HL-60 (cell line): ENCODE measurements around the gene EXOC4.

ENCODE experiments used
- DNase-seq, 2 experiments: peaks; one replicate each; pipeline ENCODE4 v3.0.0-alpha.2; 2010 to 2020; ENCODE audit warnings: low read depth in 1 of 2, low spot score in 1 of 2
- H3K27ac ChIP-seq: fragments of 250-450 bp; sonication (Bioruptor Pico); replicated peaks from 2 replicates; pipeline ENCODE4 v1.5.1; 2020; ENCODE audit warnings: mild to moderate bottlenecking, moderate library complexity
- H3K27me3 ChIP-seq: fragments of 250-450 bp; sonication (Bioruptor Pico); 2 replicates; pipeline ENCODE4 v1.5.1; 2021; ENCODE audit warnings: mild to moderate bottlenecking, moderate library complexity; ENCODE audit not compliant: insufficient read depth, poor library complexity, severe bottlenecking
- H3K4me3 ChIP-seq: replicated peaks from 2 replicates; pipeline ENCODE4 v1.5.1; 2011; ENCODE audit warnings: mild to moderate bottlenecking, control low read depth, low read length; ENCODE audit not compliant: insufficient read depth
- GABPA ChIP-seq: IDR thresholded peaks from 2 replicates; pipeline ENCODE4 v1.6.1; 2012; ENCODE audit warnings: low read depth
- POLR2AphosphoS5 ChIP-seq: IDR thresholded peaks from 2 replicates; pipeline ENCODE4 v1.6.1; 2012; ENCODE audit warnings: low read depth
- SPI1 ChIP-seq: IDR thresholded peaks from 2 replicates; pipeline ENCODE4 v1.6.1; 2012; ENCODE audit warnings: low read depth, mild to moderate bottlenecking, borderline replicate concordance
- TF ChIP-seq, protein P1 (sequence below): IDR thresholded peaks from 2 replicates; pipeline ENCODE4 v1.6.1; 2012; ENCODE audit warnings: low read depth; ENCODE audit not compliant: insufficient replicate concordance
- TF ChIP-seq, protein P2 (sequence below): IDR thresholded peaks from one replicate; pipeline ENCODE4 v1.5.1; 2011; ENCODE audit warnings: low read length, control low read depth, inconsistent platforms; ENCODE audit not compliant: insufficient read depth

Gene EXOC4

GRCh38 chr7:133514551-133514950 lies 261.7 kb downstream of the EXOC4 start:
- no peak for DNase-seq
- Histone ChIP-seq H3K4me3 (no peak overlapping the region), H3K27ac (no peak overlapping the region), H3K27me3 (no peaks in the 10 kb centered on the region)
- no peak for TF ChIP-seq POLR2AphosphoS5
- no peak for TF ChIP-seq GABPA
- TF ChIP-seq, protein P1, sequence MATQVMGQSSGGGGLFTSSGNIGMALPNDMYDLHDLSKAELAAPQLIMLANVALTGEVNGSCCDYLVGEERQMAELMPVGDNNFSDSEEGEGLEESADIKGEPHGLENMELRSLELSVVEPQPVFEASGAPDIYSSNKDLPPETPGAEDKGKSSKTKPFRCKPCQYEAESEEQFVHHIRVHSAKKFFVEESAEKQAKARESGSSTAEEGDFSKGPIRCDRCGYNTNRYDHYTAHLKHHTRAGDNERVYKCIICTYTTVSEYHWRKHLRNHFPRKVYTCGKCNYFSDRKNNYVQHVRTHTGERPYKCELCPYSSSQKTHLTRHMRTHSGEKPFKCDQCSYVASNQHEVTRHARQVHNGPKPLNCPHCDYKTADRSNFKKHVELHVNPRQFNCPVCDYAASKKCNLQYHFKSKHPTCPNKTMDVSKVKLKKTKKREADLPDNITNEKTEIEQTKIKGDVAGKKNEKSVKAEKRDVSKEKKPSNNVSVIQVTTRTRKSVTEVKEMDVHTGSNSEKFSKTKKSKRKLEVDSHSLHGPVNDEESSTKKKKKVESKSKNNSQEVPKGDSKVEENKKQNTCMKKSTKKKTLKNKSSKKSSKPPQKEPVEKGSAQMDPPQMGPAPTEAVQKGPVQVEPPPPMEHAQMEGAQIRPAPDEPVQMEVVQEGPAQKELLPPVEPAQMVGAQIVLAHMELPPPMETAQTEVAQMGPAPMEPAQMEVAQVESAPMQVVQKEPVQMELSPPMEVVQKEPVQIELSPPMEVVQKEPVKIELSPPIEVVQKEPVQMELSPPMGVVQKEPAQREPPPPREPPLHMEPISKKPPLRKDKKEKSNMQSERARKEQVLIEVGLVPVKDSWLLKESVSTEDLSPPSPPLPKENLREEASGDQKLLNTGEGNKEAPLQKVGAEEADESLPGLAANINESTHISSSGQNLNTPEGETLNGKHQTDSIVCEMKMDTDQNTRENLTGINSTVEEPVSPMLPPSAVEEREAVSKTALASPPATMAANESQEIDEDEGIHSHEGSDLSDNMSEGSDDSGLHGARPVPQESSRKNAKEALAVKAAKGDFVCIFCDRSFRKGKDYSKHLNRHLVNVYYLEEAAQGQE = no peak
- TF ChIP-seq, protein P2, sequence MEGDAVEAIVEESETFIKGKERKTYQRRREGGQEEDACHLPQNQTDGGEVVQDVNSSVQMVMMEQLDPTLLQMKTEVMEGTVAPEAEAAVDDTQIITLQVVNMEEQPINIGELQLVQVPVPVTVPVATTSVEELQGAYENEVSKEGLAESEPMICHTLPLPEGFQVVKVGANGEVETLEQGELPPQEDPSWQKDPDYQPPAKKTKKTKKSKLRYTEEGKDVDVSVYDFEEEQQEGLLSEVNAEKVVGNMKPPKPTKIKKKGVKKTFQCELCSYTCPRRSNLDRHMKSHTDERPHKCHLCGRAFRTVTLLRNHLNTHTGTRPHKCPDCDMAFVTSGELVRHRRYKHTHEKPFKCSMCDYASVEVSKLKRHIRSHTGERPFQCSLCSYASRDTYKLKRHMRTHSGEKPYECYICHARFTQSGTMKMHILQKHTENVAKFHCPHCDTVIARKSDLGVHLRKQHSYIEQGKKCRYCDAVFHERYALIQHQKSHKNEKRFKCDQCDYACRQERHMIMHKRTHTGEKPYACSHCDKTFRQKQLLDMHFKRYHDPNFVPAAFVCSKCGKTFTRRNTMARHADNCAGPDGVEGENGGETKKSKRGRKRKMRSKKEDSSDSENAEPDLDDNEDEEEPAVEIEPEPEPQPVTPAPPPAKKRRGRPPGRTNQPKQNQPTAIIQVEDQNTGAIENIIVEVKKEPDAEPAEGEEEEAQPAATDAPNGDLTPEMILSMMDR = no peak
- no peak for TF ChIP-seq SPI1

GRCh38 chr7:133517766-133518165 lies 264.9 kb downstream of the EXOC4 start:
- no peaks in the 10 kb centered on the region for H3K27me3 ChIP-seq
- no peak overlapping the region for H3K4me3 ChIP-seq
- TF ChIP-seq, protein P2 = no peak
- TF ChIP-seq, protein P1 = no peak
- TF ChIP-seq POLR2AphosphoS5 = no peak
- no peak for TF ChIP-seq SPI1
- TF ChIP-seq GABPA = no peak
- H3K27ac ChIP-seq = no peak overlapping the region
- DNase-seq = no peak

DNA sequence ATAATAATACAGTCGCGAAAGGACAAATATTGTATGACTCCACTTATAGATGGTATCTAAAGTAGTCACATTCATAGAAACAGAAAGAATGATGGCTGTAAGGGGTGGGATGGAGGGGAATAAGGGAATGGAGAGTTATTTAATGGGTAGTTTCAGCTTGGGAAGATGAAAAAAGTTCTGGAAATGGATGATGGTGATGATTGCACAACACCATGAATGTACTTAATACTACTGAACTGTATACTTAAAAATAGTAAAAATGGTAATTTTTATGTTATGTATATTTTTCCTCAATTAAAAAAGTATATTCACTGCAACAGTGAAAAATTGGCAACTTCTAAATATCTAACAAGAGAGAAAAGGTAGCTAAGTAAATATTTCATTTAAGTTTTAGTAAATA lies 265.8 kb downstream of the EXOC4 start:
- no peaks in the 10 kb centered on the region for H3K27me3 ChIP-seq
- no peak overlapping the region for H3K27ac ChIP-seq
- TF ChIP-seq POLR2AphosphoS5 (no peak), SPI1 (no peak), GABPA (no peak)
- TF ChIP-seq, protein P2 = no peak
- TF ChIP-seq, protein P1 = no peak
- DNase-seq = no peak
- H3K4me3 ChIP-seq = no peak overlapping the region
